H9 (cell line): ENCODE results near the gene RET. TPM values are rescaled to one million over a fixed set of nuclear protein-coding genes. Genes with fewer than 3 reads are reported as not detected.

Experiments used
- DNase-seq: peaks from one replicate; pipeline ENCODE4 v3.0.0-alpha.2; 2017
- H2AFZ ChIP-seq: one replicate; pipeline ENCODE4 v1.6.1; 2013; ENCODE audit warnings: mild to moderate bottlenecking, low read length, control low read depth, moderate library complexity
- H2AK5ac ChIP-seq: 2 replicates; pipeline ENCODE4 v1.6.1; 2013; ENCODE audit warnings: low read length, control low read depth, mixed read lengths; ENCODE audit not compliant: insufficient read length
- H2BK120ac ChIP-seq: one replicate; pipeline ENCODE4 v1.6.1; 2013; ENCODE audit warnings: low read depth, mild to moderate bottlenecking, low read length, control low read depth, inconsistent platforms; ENCODE audit not compliant: poor library complexity, severe bottlenecking
- H2BK12ac ChIP-seq: 2 replicates; pipeline ENCODE4 v1.6.1; 2013; ENCODE audit warnings: low read length, control low read depth, mixed read lengths, low read depth; ENCODE audit not compliant: insufficient read length
- H2BK15ac ChIP-seq: 2 replicates; pipeline ENCODE4 v1.6.1; 2013; ENCODE audit warnings: low read depth, low read length, control low read depth
- H2BK20ac ChIP-seq: one replicate; pipeline ENCODE4 v1.6.1; 2013; ENCODE audit warnings: low read depth, mild to moderate bottlenecking, low read length, control low read depth, inconsistent platforms; ENCODE audit not compliant: poor library complexity, severe bottlenecking
- H2BK5ac ChIP-seq: 2 replicates; pipeline ENCODE4 v1.6.1; 2013; ENCODE audit warnings: low read length, control low read depth, mixed read lengths; ENCODE audit not compliant: insufficient read length
- H3K14ac ChIP-seq: 2 replicates; pipeline ENCODE4 v1.6.1; 2013; ENCODE audit warnings: low read length, control low read depth; ENCODE audit not compliant: insufficient read depth
- H3K18ac ChIP-seq: 2 replicates; pipeline ENCODE4 v1.6.1; 2013; ENCODE audit warnings: low read depth, mild to moderate bottlenecking, mixed read lengths, low read length, control low read depth; ENCODE audit not compliant: insufficient read length
- H3K23ac ChIP-seq: 2 replicates; pipeline ENCODE4 v1.6.1; 2013; ENCODE audit warnings: low read length, control low read depth, mixed read lengths, low read depth; ENCODE audit not compliant: insufficient read length
- H3K23me2 ChIP-seq: 2 replicates; pipeline ENCODE4 v1.6.1; 2013; ENCODE audit warnings: low read depth, mild to moderate bottlenecking, mixed read lengths, low read length, control low read depth; ENCODE audit not compliant: insufficient read length, poor library complexity, severe bottlenecking
- H3K27ac ChIP-seq: 2 replicates; pipeline ENCODE4 v1.5.1; 2013; ENCODE audit warnings: low read length, control low read depth, mixed read lengths, low read depth; ENCODE audit not compliant: insufficient read length
- H3K27me3 ChIP-seq: 2 replicates; pipeline ENCODE4 v1.6.1; 2013; ENCODE audit warnings: low read length, control low read depth, inconsistent platforms; ENCODE audit not compliant: insufficient read depth
- H3K4ac ChIP-seq: 2 replicates; pipeline ENCODE4 v1.6.1; 2013; ENCODE audit warnings: low read depth, mild to moderate bottlenecking, control low read depth, inconsistent platforms, low read length, moderate library complexity
- H3K4me1 ChIP-seq: 2 replicates; pipeline ENCODE4 v1.6.1; 2013; ENCODE audit warnings: low read length, control low read depth, inconsistent platforms; ENCODE audit not compliant: insufficient read depth
- H3K4me2 ChIP-seq: 2 replicates; pipeline ENCODE4 v1.6.1; 2013; ENCODE audit warnings: low read length, control low read depth, mixed read lengths; ENCODE audit not compliant: insufficient read length, insufficient read depth
- H3K56ac ChIP-seq: 2 replicates; pipeline ENCODE4 v1.6.1; 2013; ENCODE audit warnings: low read depth, mild to moderate bottlenecking, mixed read lengths, low read length, control low read depth; ENCODE audit not compliant: insufficient read length
- H3K79me1 ChIP-seq: 2 replicates; pipeline ENCODE4 v1.6.1; 2013; ENCODE audit warnings: low read depth, mild to moderate bottlenecking, moderate library complexity, low read length, control low read depth, inconsistent platforms; ENCODE audit not compliant: insufficient read depth, poor library complexity, severe bottlenecking
- H3K79me2 ChIP-seq: 2 replicates; pipeline ENCODE4 v1.6.1; 2013; ENCODE audit warnings: low read length, control low read depth, inconsistent platforms; ENCODE audit not compliant: insufficient read depth
- H3K9ac ChIP-seq: 2 replicates; pipeline ENCODE4 v1.6.1; 2013; ENCODE audit warnings: low read length, control low read depth, mixed read lengths; ENCODE audit not compliant: insufficient read length; ENCODE audit errors: extremely low read depth
- H3K9me3 ChIP-seq: one replicate; pipeline ENCODE4 v1.6.1; 2013; ENCODE audit warnings: low read depth, low read length, inconsistent platforms; ENCODE audit not compliant: control insufficient read depth
- H3T11ph ChIP-seq: one replicate; pipeline ENCODE4 v1.6.1; 2013; ENCODE audit warnings: mild to moderate bottlenecking, low read length, control low read depth, inconsistent platforms
- H4K20me1 ChIP-seq: one replicate; pipeline ENCODE4 v1.6.1; 2013; ENCODE audit not compliant: control insufficient read depth, insufficient read length, insufficient read depth
- H4K5ac ChIP-seq: 2 replicates; pipeline ENCODE4 v1.6.1; 2013; ENCODE audit warnings: low read depth, mild to moderate bottlenecking, mixed read lengths, low read length, control low read depth; ENCODE audit not compliant: insufficient read length
- H4K8ac ChIP-seq: replicated peaks from 2 replicates; pipeline ENCODE4 v1.6.1; 2013; ENCODE audit warnings: low read length, control low read depth, mixed read lengths, low read depth; ENCODE audit not compliant: insufficient read length
- H4K91ac ChIP-seq: 2 replicates; pipeline ENCODE4 v1.6.1; 2013; ENCODE audit warnings: low read depth, mild to moderate bottlenecking, moderate library complexity, mixed read lengths, low read length, control low read depth; ENCODE audit not compliant: insufficient read length
- H3K27ac Mint-ChIP-seq, 3 experiments: 2 replicates in 2 of 3; 3 replicates in 1 of 3; pipeline ENCODE4 v1.8.0; 2020 to 2021; ENCODE audit warnings: mixed read lengths in 3 of 3, mild to moderate bottlenecking in 1 of 3, moderate library complexity in 1 of 3
- H3K27me3 Mint-ChIP-seq: 2 replicates; pipeline ENCODE4 v1.8.0; 2021; ENCODE audit warnings: low read depth, mild to moderate bottlenecking, moderate library complexity, mixed read lengths
- H3K36me3 Mint-ChIP-seq, 3 experiments: 2 replicates in 2 of 3; 3 replicates in 1 of 3; pipeline ENCODE4 v1.8.0; 2020 to 2021; ENCODE audit warnings: low read depth in 3 of 3, mixed read lengths in 3 of 3; ENCODE audit not compliant: insufficient read depth in 1 of 3
- H3K4me1 Mint-ChIP-seq, 2 experiments: 2 replicates each; pipeline ENCODE4 v1.8.0; 2020; ENCODE audit warnings: mixed read lengths in 2 of 2
- H3K4me3 Mint-ChIP-seq, 2 experiments: 2 replicates in 1 of 2; 3 replicates in 1 of 2; pipeline ENCODE4 v1.8.0; 2020 to 2021; ENCODE audit warnings: mild to moderate bottlenecking in 2 of 2, mixed read lengths in 2 of 2, moderate library complexity in 1 of 2
- H3K9me3 Mint-ChIP-seq, 2 experiments: 2 replicates in 1 of 2; 3 replicates in 1 of 2; pipeline ENCODE4 v1.8.0; 2020; ENCODE audit warnings: mild to moderate bottlenecking in 2 of 2, mixed read lengths in 2 of 2, moderate library complexity in 1 of 2
- WGBS: extraction: QIAGEN DNeasy Blood & Tissue Kit; methylation state at CpG from one replicate; pipeline ENCODE4 v1.1.7; 2013; ENCODE audit warnings: missing lambda C conversion rate, low lambda C conversion rate, mixed read lengths; ENCODE audit not compliant: insufficient read length; ENCODE audit errors: extremely low coverage; 5-methylcytosine and 5-hydroxymethylcytosine counted together
- total RNA-seq: library from RNA; stranded (reverse); gene quantifications from 2 replicates; pipeline ENCODE4 v1.2.1, GENCODE V29; 2021
- TF ChIP-seq, protein P1 (sequence below): fragments of 200-600 bp; sonication (generic); conservative IDR thresholded peaks from 3 replicates; pipeline ENCODE4 v1.8.0; 2021; ENCODE audit warnings: antibody characterized with exemption, mild to moderate bottlenecking

RET gene
- total RNA-seq, 1 experiment from 2014 or later, result 12.2 TPM

- no peaks in the 10 kb centered on the region for H3K23me2 ChIP-seq
- no peaks in the 10 kb centered on the region for H3K79me2 ChIP-seq
- peaks cover 0 to 4% (median 4%) of the 10 kb centered on the region in 3 experiments; a peak in 3 of 7 replicates for H3K36me3 Mint-ChIP-seq
- no peak overlapping the region for H4K5ac ChIP-seq
- H4K8ac ChIP-seq, result no peak overlapping the region
- H2BK120ac ChIP-seq, result no peak overlapping the region
- TF ChIP-seq, protein P1, sequence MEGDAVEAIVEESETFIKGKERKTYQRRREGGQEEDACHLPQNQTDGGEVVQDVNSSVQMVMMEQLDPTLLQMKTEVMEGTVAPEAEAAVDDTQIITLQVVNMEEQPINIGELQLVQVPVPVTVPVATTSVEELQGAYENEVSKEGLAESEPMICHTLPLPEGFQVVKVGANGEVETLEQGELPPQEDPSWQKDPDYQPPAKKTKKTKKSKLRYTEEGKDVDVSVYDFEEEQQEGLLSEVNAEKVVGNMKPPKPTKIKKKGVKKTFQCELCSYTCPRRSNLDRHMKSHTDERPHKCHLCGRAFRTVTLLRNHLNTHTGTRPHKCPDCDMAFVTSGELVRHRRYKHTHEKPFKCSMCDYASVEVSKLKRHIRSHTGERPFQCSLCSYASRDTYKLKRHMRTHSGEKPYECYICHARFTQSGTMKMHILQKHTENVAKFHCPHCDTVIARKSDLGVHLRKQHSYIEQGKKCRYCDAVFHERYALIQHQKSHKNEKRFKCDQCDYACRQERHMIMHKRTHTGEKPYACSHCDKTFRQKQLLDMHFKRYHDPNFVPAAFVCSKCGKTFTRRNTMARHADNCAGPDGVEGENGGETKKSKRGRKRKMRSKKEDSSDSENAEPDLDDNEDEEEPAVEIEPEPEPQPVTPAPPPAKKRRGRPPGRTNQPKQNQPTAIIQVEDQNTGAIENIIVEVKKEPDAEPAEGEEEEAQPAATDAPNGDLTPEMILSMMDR, result no peak
- no peak overlapping the region for H3K27ac ChIP-seq
- no peak overlapping the region for H3K4me3 Mint-ChIP-seq
- H2BK20ac ChIP-seq, result no peak overlapping the region
- no peaks in the 10 kb centered on the region for H4K20me1 ChIP-seq
- H3K27me3 ChIP-seq, result peaks cover under 1% of the 10 kb centered on the region; the same call in 1 of the 2 replicates
- no peaks in the 10 kb centered on the region for H3K4me1 ChIP-seq
- H3K27me3 Mint-ChIP-seq, result peaks cover 12% of the 10 kb centered on the region
- no peak overlapping the region for H3K56ac ChIP-seq
- no peak overlapping the region for H3K14ac ChIP-seq
- H2BK5ac ChIP-seq, result no peak overlapping the region
- H2AK5ac ChIP-seq, result no peak overlapping the region
- H3K4me1 Mint-ChIP-seq, result peaks cover 2 to 4% of the 10 kb centered on the region in 2 experiments
- no peak overlapping the region for H3K9ac ChIP-seq
- H3K4ac ChIP-seq, result no peak overlapping the region
- no peak overlapping the region for H3K4me2 ChIP-seq
- H4K91ac ChIP-seq, result no peak overlapping the region
- H3K23ac ChIP-seq, result no peak overlapping the region
- WGBS, result no CpG with 5 or more reads among the region's 5 CpGs
- no peak overlapping the region for H2BK15ac ChIP-seq
- H3K9me3 Mint-ChIP-seq, result no peaks in the 10 kb centered on the region; a peak in 1 of 5 replicates
- DNase-seq, result no peak
- H3K79me1 ChIP-seq, result no peaks in the 10 kb centered on the region
- no peak overlapping the region for H2AFZ ChIP-seq
- H3K18ac ChIP-seq, result no peak overlapping the region
- H3K9me3 ChIP-seq, result no peaks in the 10 kb centered on the region
- H3T11ph ChIP-seq, result no peak overlapping the region
- no peak overlapping the region for H2BK12ac ChIP-seq
- no peak overlapping the region for H3K27ac Mint-ChIP-seq
These were observed 6.9 kb downstream of the RET start for GRCh38 chr10:43083764-43084163.
